Measurements from ENCODE around the gene IL27RA.

The IL27RA gene

DNA sequence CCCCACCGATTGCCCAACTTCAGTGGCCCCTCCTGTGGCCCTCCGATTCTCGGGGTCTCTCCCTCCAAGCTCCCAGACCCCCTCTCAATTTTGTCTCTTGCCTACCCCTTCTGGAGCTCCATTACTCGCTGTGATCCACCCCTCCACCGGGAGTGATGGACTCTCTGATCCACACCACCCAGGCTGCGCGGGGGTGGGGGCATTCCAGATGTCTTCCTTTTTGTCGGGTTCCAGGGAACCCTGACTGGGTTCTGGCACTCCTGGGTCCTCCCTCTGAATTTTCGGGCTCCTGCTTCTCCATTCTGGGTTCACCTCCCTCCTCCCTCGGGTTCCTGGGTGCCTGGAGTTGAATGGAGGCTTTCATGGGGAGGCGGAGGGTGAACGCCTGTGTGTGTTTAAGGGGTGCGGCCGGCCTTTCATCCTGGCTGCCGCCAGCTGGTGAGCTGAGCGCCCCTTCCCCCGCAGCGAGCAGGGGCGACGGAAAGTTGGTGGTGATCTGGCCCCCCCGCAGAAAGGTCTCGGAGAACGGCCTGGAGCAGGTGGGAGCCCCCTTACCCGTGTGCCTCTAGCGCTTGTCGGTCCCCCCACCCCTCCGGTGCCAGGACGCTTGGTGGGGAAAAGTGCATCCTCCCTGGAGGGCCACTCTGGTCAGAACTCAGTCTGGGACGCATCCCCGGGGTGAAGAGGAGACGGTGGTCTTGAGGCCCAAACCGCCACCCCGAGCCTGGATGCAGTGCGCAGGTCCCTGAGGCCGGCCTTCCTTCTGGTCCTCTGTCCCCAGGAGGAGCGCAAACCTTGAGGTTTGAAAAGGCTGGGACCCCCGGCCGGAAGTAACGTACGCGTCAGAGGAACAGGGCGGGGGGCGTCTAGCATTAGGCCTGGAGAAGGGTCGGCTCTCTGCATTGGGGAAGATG is 42.6 kb downstream of the IL27RA start:
- Histone ChIP-seq H3K27ac (peak overlapping the region; percentile 47 to 91 (median 81)), H3K4me3 (peak overlapping the region; percentile 57 to 68 (median 61))

DNA sequence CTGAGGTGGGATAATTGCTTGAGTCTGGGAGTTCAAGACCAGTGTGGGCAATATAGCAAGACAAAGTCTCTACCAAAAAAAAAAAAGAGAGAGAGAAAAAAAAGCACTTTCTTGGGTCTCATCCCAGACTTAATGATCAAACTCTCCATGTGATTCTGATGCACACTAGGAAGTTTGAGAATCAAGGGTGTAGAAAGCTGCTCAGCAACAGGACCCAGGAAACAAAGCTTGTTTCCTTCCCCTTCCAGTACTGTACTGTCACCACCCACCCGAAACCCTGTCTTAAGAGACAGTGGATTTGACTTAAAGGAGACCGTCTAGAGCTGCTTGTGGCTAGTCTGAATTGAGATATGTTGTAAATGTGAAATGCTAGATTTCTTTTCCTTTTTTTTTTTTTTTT is 46.8 kb downstream of the IL27RA start:
- Histone ChIP-seq H3K4me3 (no peak overlapping the region), H3K27ac (no peak overlapping the region)

DNA sequence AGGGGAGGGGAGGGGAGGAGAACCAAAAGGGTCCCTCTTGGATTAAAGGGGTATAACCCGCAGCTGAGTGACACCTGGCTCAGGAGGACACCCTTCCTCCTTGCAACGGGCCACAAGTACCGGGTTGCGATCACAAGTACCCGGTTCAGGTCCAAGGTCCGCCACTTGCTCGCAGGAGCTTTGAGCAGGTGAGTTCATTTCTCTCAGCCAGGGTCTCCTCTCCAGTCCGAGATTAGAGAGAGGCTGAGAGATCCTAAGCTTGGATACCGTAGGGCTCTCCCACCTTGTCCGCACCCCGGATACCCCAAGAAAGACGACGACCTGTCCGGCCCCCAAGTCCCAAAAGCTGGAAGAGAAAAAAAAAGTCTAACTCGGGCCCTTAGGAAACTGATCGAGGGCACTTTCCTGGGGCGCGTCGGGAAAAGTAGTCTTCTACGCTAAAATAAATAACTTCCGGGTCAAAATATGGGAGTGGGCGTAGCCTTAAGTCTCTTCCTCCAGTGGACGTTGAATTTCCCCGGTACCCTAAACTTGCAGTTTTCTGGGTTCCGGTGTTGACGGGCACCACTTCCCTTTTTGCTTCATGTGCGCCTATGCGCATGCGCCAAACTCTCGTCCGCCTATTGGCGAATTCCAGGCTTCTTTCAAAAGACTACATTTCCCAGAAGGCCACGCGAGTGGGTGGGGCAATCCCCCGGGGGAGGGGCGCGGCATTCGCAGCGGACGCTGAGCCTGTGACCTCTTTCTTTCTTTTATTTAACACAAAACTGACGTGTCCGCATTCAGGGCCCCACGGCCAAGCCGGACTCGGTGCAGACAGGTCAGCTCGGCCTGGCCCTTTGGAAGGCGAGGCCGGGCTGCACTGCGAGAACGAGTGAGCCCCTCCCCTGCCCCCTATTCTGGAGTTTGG is 49.6 kb downstream of the IL27RA start:
- H3K4me3 ChIP-seq = peak overlapping the region; percentile 45 to 77 (median 69)
- peak overlapping the region; percentile 33 to 98 (median 90) for H3K27ac ChIP-seq

DNA sequence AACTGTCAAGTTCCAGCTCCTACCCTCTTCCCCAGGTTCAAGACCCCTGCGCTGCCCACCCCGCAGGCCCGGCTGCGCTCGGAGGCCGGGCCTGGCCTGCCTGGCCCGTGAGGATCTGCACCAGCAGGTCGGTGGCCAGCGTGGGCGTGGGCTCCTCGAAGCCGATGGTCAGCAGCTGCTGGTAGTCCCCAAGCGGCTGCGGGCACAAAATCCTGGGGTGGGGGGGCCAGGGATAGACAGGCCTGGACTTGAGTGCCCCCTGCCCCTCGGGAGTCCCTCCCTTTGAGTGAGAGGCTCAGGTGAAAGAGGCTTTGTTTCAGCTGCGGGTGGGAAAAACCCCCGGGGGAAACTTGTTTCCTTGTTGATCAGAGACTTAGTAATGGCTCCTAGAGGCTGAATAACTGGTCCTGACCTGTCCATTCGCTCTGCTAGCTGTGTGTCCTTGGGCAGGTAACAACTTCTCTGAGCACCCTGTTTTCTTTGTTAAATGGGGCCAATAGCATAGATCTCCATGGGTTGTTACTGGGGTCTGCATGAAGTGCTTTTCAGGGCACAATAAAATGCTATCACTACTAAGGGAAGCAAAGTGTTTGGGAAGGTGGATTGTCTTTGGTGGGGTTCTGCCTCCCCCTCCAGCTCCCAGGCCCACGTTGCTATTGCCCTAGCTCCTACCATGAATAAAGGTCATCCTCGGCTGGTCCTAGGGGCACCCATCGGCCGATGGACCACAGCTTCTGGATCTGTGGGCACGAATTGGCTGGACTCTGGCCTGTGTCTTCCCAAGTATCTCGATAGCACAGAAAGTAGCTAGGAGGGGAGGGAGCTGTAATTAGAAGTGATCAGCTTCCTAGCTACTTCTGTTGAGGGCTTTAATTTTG is 50.5 kb downstream of the IL27RA start:
- peak overlapping the region; percentile 45 to 77 (median 69) for H3K4me3 ChIP-seq
- H3K27ac ChIP-seq = peak overlapping the region; percentile 33 to 98 (median 90)

DNA sequence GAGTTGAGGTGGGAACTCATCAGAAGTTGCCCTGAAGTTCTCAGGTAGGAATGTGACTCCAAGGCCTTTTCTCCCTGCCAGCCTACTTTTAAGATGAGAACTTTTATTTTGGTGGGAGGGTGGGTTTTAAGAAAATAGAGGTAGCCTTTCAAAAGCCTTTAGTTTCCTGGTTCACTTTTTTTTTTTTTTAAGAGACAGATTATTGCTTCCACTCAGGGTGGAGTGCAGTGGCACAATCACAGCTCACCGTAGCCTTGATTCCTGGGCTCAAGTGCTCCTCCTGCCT is 51.1 kb downstream of the IL27RA start:
- Histone ChIP-seq H3K4me3 (peak overlapping the region in 2 of 7 experiments; percentile 72 to 77), H3K27ac (peak overlapping the region in 12 of 21 experiments; percentile 81 to 97 (median 88))

DNA sequence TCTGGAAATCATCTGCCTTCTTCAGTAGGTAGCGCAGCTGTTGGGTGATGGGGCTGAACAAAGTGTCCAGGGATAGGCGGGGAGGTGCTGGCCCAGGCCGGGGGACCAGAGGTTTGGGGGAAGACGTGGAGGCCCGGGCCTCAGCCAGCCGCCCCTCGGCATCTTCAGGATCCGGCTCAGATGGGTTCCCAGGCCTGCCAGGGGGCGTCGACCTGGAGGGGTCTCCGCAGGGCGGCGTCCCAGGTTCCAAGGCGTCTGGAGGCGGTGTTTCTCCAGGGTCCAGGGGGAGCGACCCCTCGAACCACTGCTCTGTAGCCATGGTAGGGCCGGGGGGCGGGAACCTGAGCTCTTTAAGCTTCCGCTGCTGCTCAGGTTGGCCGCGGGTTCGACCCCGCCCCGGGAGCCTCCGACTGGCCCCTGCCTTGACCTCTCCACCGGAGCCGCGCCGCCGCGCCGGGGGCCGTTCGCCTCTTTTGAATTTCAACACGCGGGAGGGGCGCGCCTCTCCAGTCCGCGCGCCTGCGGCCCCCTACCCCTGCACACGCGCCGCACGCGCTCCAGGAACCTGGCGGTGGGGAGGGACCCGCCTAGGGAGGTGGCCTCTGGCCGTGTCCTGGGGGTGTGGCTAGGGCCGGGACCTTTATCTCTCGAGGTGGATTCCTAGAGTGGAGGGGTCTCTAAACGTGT is 53.9 kb downstream of the IL27RA start, which contains the start of gene C19orf67:
Gene C19orf67, minus strand, starts transcription at position 475 of the 687 bp plus-strand sequence. Its CDS starts 156 bp downstream, at position 319.
- Histone ChIP-seq H3K4me3 (no peak within 1 kb of the TSS), H3K27ac (peak within 1 kb of the TSS in 2 of 21 experiments; percentile 14 to 32)

DNA sequence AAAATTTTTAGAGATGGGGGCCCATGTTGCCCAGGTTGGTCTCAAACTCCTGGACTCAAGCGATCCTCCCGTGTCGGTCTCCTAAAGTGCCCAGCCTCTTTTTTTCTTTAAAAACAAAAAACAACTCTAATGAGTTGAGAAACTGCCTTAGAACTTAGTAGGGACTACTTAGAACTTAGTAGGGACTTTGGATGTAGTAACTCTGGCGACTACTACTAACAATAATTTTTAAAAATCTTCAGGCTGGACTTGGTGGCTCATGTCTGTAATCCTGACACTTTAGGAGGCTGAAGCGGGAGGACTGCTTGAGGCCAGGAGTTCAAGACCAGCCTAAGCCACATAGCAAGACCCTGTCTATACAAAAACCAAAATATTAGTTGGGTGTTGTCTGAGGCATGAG is 54.5 kb downstream of the IL27RA start:
- H3K27ac ChIP-seq = no peak overlapping the region
- H3K4me3 ChIP-seq = no peak overlapping the region

DNA sequence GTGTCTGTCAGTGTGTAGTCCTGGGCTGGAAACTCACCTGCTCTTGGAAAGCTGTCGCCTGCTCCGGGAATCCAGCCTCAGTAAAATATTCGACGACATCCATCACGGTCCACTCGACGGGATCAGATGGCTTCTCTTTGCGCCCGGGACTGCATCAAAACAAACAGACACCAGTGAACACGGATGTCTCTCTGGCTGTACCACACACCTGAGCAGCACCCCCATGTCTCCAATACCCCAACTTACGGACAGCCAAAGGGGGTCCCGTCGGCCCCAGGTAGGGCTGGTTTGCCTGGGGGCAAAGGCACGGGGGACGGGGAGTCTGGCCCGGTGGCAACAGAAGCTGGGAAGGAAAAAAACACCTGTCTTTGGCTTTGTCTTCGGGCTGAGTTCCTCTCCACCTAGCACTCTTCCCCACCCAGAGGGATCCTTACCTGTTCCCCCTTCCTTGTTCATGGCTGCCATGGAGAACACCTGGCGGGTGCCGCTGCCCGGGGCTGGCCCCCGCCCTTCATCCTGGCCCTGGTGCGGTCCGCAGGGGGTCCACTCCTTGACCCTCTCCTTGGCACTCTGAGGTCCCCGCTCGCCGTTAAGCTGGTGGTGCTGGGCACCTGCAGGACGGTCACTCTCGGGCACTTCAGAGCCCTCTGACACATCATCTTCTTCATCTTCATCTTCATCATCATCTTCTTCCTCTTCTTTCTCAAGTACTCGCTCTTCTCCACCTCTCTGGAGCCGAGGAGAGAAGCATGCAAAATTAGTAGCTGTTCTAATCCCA is 57.3 kb downstream of the IL27RA start:
- Histone ChIP-seq H3K27ac (peak overlapping the region in 2 of 21 experiments; percentile 9 to 17), H3K4me3 (peak overlapping the region in 5 of 7 experiments; percentile 26 to 90 (median 76))

DNA sequence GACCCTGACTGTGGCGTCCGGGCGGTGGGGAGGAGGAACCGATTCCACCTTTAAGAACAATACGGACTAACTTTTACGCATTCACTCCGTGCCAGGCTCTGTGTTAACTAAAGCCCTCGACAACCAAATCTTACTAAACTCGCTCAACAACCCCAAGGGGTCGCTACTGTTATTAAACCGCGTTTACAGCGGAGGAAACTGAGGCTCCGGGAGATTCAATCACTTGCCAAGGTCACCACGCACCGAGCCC is 57.8 kb downstream of the IL27RA start:
- peak overlapping the region; percentile 7 to 90 (median 75) for H3K4me3 ChIP-seq

DNA sequence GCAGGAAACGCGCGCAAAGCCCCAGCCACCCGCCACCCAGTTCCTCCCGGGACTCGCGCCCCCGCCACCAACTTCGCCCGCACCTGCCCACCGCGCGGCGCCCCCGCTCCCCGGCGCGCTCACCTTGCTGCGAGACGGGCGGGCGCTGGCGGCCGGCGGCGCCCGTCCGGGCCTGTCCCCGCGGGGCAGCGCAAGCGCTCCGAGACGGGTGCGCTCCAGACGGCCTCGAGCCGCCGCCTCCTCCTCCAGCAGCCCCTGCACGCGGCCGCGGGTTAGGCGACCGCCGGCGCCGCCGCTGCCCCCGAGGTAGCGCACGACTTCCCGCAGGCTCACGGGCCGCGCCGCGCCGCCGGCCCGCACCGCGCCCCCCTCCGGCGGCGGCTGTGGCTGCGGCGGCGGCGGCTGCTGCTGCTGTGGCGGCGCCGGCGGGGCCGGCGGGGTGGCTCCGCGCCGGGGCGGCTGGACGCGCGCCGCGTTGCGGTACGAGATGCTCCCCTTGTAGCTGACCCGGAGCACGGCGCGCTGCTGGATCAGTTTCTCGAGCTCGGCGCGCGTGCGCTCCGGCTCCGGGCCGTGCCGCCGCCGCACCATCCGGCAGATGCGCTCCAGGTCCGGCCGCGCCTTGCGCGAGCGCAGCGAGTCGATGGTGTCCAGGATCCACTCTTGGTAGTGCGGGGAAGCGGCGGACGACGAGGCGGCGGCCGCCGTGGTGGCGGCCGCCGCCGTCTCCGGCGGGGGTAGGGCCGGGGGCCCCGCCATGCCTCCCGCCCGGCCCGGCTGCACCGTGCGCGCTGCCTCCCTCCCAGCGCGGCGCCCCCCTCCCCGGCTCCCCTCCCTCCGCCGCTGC is 58.3 kb downstream of the IL27RA start:
- H3K27ac ChIP-seq = peak overlapping the region in 14 of 21 experiments; percentile 38 to 95 (median 84)
- peak overlapping the region; percentile 41 to 90 (median 76) for H3K4me3 ChIP-seq

More for the DNA sequence above, 57.8 kb downstream of the IL27RA start:
- H3K27ac ChIP-seq = peak overlapping the region in 3 of 21 experiments; percentile 9 to 28 (median 17)

DNA sequence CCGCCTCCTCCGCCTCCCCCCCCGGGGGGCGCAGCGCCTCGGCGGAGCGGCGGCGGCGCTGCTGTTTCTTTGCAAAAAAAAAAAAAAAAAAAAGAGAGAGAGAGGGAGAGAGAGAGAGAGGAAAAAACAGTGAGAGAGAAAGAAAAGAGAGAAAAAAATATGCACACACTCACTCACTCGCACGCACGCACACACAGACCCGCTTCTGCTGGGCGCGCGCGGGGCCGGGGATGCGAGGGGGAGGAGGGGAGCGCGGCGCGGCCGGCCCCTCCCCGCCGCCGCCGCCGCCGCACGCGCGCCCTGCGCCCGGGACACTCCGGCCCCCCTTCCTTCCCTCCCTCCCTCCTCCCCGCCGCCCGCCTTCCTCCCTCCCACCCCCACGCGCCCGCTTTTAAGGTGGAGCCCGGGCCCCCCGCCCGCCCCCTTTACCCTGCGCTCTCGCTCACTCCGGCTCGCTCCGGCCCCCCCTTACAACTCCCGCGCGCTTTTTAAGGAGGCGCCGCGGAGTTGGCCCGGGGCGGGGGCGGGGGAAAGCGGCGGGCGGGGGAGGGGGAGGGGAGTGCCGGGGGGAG is 59.0 kb downstream of the IL27RA start, which contains the start of gene SAMD1:
Gene SAMD1, minus strand, starts transcription at position 243 of the 572 bp plus-strand sequence.
- Histone ChIP-seq H3K27ac (peak within 1 kb of the TSS; percentile 66 to 95 (median 89)), H3K4me3 (peak within 1 kb of the TSS; percentile 41 to 90 (median 76))

DNA sequence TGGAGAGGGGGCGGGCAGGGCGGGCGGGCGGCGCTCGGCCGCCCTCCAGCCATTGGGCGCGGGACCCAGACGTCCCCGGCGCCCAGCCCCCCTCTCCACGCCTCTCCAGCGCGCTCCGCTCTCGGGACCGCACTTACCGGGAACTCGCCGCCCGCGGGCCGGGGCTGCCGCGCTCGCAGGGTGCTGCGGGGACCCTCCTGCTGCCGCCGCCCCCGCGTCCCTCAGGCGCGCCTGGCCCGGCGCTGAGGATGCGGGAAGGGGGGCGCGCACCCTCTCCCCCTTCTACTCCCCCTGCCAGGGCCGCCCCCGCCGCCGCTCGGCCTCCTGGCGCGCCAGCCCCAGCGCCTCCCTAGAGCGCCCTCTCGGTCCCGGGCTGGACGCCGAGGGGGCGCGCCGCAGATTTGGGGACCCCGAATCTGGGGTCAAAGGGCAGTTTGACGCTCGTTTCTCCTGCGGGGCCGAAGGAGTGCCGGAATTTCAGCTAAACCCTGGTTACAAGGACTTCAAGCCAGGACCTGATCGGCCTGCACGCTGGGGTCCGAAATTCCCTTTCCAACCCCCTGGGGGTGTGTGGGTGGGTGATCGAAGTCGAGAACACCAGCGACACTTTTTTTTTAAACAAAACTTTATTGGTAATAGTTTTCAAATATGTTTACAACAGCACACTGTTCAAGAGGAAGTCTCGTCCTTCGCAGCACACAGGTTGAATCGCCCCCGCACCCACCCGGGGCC is 59.7 kb downstream of the IL27RA start:
- H3K27ac ChIP-seq = peak overlapping the region; percentile 66 to 95 (median 89)

DNA sequence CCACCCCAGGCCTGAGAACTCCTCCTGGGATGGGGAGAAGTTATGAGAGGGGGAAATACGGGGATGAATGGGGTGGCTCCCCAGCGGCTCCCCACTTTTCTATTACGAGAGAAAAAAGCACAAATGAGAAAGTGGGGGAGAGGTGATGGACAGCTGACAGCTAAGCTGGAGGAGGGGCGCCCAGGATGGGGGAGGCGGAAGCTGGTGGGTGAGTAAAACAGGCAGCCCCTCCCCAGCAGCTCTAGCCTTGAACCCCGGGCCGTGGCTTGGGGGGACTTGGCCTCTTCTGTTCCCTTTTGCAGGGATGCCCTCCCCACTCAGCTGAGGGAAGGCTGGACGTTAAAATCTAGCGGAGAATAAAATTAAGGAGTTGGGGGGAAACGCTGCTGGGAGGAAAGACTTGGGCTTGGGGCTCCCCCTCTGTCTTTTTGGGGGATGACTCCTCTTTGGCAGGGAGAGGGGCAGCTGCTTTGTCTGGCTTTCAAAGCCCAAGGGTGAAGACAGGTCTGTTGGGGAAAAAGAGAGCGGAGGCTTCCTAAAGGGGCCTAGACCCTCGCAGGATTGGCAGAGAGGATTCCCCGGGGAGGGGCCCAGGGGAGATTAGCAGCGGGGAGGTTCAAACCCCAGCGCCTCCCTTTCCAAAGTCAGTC is 60.4 kb downstream of the IL27RA start:
- H3K4me3 ChIP-seq = peak overlapping the region; percentile 41 to 90 (median 76)
- H3K27ac ChIP-seq = peak overlapping the region in 17 of 21 experiments; percentile 66 to 95 (median 89)

More for the DNA sequence above, 59.7 kb downstream of the IL27RA start:
- peak overlapping the region; percentile 41 to 90 (median 76) for H3K4me3 ChIP-seq

DNA sequence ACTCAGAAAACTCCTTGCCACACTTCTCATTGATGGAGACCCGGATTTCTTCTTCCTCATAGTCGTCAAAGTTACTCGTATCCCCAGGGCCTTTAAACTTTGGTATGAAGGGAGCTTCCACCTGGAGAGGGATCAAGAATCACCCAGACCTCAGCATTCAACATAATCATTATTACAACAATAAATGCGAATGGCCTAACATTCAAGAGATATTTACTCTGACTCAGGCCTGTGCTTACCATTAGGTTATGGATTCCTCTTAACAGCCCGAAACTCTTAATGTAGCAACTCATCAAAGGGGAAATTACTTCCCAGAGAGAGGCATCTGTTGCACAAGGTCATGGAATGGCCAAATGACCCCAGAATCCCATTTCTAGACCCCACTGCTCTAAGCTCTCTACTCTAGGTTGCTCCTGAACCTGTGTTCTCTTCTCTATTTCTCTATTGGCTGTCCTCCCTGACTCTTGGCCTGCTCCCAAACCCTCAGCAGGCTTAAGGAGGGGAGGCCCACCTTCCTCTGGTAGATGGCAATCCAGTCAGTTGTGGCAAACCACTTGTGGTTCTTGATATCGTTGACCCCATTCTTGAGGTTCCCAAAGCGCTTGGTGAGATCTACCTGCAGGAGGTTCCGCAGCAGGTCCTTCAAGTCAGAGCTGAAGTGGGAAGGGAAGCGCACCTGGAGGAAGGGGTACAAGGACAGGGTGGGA is 61.7 kb downstream of the IL27RA start:
- Histone ChIP-seq H3K27ac (no peak overlapping the region), H3K4me3 (no peak overlapping the region)

DNA sequence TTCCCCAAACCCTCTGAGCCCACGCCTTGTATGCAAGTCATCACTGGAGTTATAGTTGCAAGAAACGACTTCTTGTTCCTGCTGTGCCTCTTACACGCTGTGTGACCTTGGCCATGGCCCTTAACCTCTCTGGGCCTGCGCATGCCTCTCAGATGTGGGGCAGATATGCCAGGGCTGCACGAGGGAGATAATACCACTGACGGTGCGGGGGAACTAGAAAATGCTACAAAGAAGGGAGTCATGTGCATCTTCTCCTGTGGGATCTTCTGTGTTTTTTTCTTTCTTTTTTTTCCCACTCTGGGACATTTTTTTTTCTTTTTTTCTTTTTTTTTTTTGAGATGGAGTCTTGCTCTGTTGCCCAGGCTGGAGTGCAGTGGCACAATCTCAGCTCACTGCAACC is 63.3 kb downstream of the IL27RA start:
- H3K27ac ChIP-seq = no peak overlapping the region
- no peak overlapping the region for H3K4me3 ChIP-seq

Measured in skin epidermis (tissue), 12 donors.